ENCODE results near the gene DGKQ.

The DGKQ gene

GRCh38 chr4:993111-994029 is 20.0 kb upstream of the DGKQ start, which contains the start of gene SLC26A1:
SLC26A1 (minus strand) TSS chr4:993404; CDS start chr4:991703, 1,701 bp downstream.
- Histone ChIP-seq H3K27me3 (peaks cover 0 to 31% of the 10 kb centered on the region in 2 donors), H3K27ac (no peak within 1 kb of the TSS), H3K4me3 (no peak within 1 kb of the TSS), H3K4me1 (peaks cover 0 to 17% (median 14%) of the 10 kb centered on the region in 4 donors), H3K36me3 (peaks cover 0 to 40% (median 18%) of the 10 kb centered on the region in 3 donors), H3K9me3 (no peaks in the 10 kb centered on the region)
- no peak for DNase-seq
- no peak for TF ChIP-seq CTCF (IDR thresholded peaks at IDR 0.05)
- intact Hi-C loops (cut with DNase I; ENCODE audit: low total_unique reads): no loop called here

GRCh38 chr4:992297-993110 is 19.1 kb upstream of the DGKQ start:
- intact Hi-C loops (cut with DNase I; ENCODE audit: low total_unique reads): no loop called here
- H3K4me1 ChIP-seq: peaks cover 0 to 18% (median 14%) of the 10 kb centered on the region in 4 donors

GRCh38 chr4:991451-992296 is 18.3 kb upstream of the DGKQ start:
- Histone ChIP-seq H3K36me3 (peaks cover 0 to 40% (median 18%) of the 10 kb centered on the region in 3 donors), H3K27ac (no peak overlapping the region), H3K4me1 (peaks cover 0 to 17% (median 11%) of the 10 kb centered on the region in 4 donors), H3K9me3 (no peaks in the 10 kb centered on the region), H3K4me3 (no peak overlapping the region), H3K27me3 (peaks cover 0 to 14% of the 10 kb centered on the region in 2 donors)
- no peak for TF ChIP-seq CTCF (IDR thresholded peaks at IDR 0.05)
- no peak for DNase-seq
- intact Hi-C loops (cut with DNase I; ENCODE audit: low total_unique reads): no loop called here

More at GRCh38 chr4:992297-993110, 19.1 kb upstream of the DGKQ start:
- Histone ChIP-seq H3K27me3 (peaks cover 0 to 22% of the 10 kb centered on the region in 2 donors), H3K36me3 (peaks cover 0 to 40% (median 18%) of the 10 kb centered on the region in 3 donors), H3K4me3 (no peak overlapping the region), H3K27ac (no peak overlapping the region), H3K9me3 (no peaks in the 10 kb centered on the region)
- no peak for DNase-seq
- TF ChIP-seq CTCF (IDR thresholded peaks at IDR 0.05): no peak

- Histone ChIP-seq H3K36me3 (peaks cover 0 to 40% (median 18%) of the 10 kb centered on the region in 3 donors), H3K27ac (no peak overlapping the region), H3K27me3 (peaks cover 0 to 6% of the 10 kb centered on the region in 2 donors), H3K9me3 (no peaks in the 10 kb centered on the region), H3K4me1 (peaks cover 0 to 22% (median 17%) of the 10 kb centered on the region in 4 donors), H3K4me3 (no peak overlapping the region)
- TF ChIP-seq CTCF (IDR thresholded peaks at IDR 0.05): no peak
- DNase-seq: no peak
- intact Hi-C loops (cut with DNase I; ENCODE audit: low total_unique reads): no loop called here
Observed at GRCh38 chr4:990746-991367, 17.5 kb upstream of the DGKQ start.

Measured in tibial artery (tissue), 4 donors.